GM12878 (cell line): ENCODE data around the gene ZNF764. TPM values are rescaled to one million over a fixed set of nuclear protein-coding genes. Genes with fewer than 3 reads are reported as not detected.

Source experiments
- BCLAF1 ChIP-seq: fragments of 450-650 bp; IDR thresholded peaks from 2 replicates; pipeline ENCODE4 v1.6.1; 2017; ENCODE audit warnings: antibody characterized with exemption, mild to moderate bottlenecking, moderate library complexity
- EGR1 ChIP-seq, 2 experiments: IDR thresholded peaks; 1 replicate in 1 of 2; 2 replicates in 1 of 2; pipeline ENCODE4 v1.6.1; 2011 to 2012; ENCODE audit warnings: low read depth in 2 of 2, low read length in 2 of 2, borderline replicate concordance in 1 of 2, mild to moderate bottlenecking in 1 of 2, moderate library complexity in 1 of 2
- EP300 ChIP-seq, 2 experiments: fragments of 150-350 bp in 1 of 2; IDR thresholded peaks; 2 replicates each; pipeline ENCODE4 v1.6.1; 2011 to 2012; ENCODE audit warnings: low read depth in 2 of 2, low read length in 2 of 2, borderline replicate concordance in 1 of 2, improper control_type of control experiment in 1 of 2, inconsistent platforms in 1 of 2; ENCODE audit not compliant: control insufficient read depth in 1 of 2
- IRF5 ChIP-seq: fragments of 450-650 bp; IDR thresholded peaks from 2 replicates; pipeline ENCODE4 v1.6.1; 2017; ENCODE audit warnings: borderline replicate concordance
- MLLT1 ChIP-seq: fragments of 450-650 bp; IDR thresholded peaks from 2 replicates; pipeline ENCODE4 v1.6.1; 2016; ENCODE audit warnings: mild to moderate bottlenecking
- NFXL1 ChIP-seq: fragments of 450-650 bp; IDR thresholded peaks from 2 replicates; pipeline ENCODE4 v1.6.1; 2017; ENCODE audit warnings: antibody characterized with exemption, mild to moderate bottlenecking, borderline replicate concordance
- NFYB ChIP-seq: IDR thresholded peaks from 2 replicates; pipeline ENCODE4 v1.6.1; 2011; ENCODE audit warnings: low read depth, mild to moderate bottlenecking, low read length, improper control_type of control experiment, moderate library complexity; ENCODE audit not compliant: insufficient read depth
- PKNOX1 ChIP-seq: fragments of 450-650 bp; IDR thresholded peaks from 2 replicates; pipeline ENCODE4 v1.6.1; 2016; ENCODE audit warnings: mild to moderate bottlenecking
- SUZ12 ChIP-seq: fragments of 200-600 bp; sonication (generic); IDR thresholded peaks from one replicate; pipeline ENCODE4 v1.6.1; 2018; ENCODE audit warnings: antibody characterized with exemption, mild to moderate bottlenecking; ENCODE audit not compliant: unreplicated experiment
- TAF1 ChIP-seq: IDR thresholded peaks from 2 replicates; pipeline ENCODE4 v1.6.1; 2011; ENCODE audit warnings: mild to moderate bottlenecking, low read depth, low read length, borderline replicate concordance
- ZNF217 ChIP-seq: fragments of 450-650 bp; IDR thresholded peaks from 2 replicates; pipeline ENCODE4 v1.6.1; 2017; ENCODE audit warnings: antibody characterized with exemption, mild to moderate bottlenecking
- ZNF592 ChIP-seq: fragments of 450-650 bp; IDR thresholded peaks from 2 replicates; pipeline ENCODE4 v1.6.1; 2017; ENCODE audit warnings: mild to moderate bottlenecking, moderate library complexity
- ZNF687 ChIP-seq: fragments of 450-650 bp; IDR thresholded peaks from 2 replicates; pipeline ENCODE4 v1.6.1; 2017; ENCODE audit warnings: mild to moderate bottlenecking, moderate library complexity
- polyA plus RNA-seq, 11 experiments: library from polyadenylated mRNA; depleted of rRNA in 4 of 11; unstranded in 6 of 11; stranded (reverse) in 5 of 11; fragments of >200 nt; fragmentation: Nextera tagmentation in 4 of 11; fragmentation: Illumina TruSeq in 1 of 11; extraction: Ambion mirVana in 4 of 11; extraction: Trizol in 1 of 11; gene quantifications; 1 replicate in 1 of 11; 2 replicates in 10 of 11; pipeline versions ENCODE4 v1.2.1 to v1.2.3, GENCODE V29; 2011 to 2016; ENCODE audit warnings: inconsistent platforms in 2 of 11, missing spikeins in 2 of 11, low read depth in 1 of 11
- total RNA-seq, 4 experiments: library from RNA; depleted of rRNA in 3 of 4; stranded (reverse); fragments of >200 nt in 3 of 4; fragmentation: Illumina TruSeq in 1 of 4; extraction: Trizol in 1 of 4; gene quantifications; 2 replicates each; pipeline versions ENCODE4 v1.2.1 to v1.2.3, GENCODE V29; 2013 to 2021

The ZNF764 gene
- total and polyA plus RNA-seq, 10 of the 15 experiments (the other 5 are each of a cell fraction or from before 2014, with no cell fraction given) = 0.61 to 11.9 (median 3.8) TPM

- TF ChIP-seq TAF1 = no peak
- TF ChIP-seq EP300 (IDR thresholded peaks at IDR 0.05; ENCODE audit: borderline replicate concordance in 1 of 2, control insufficient read depth in 1 of 2, low read depth in 2 of 2, low read length in 2 of 2) = 0 out of 4 replicates have a peak, but pooled peaks of 1 of the 2 experiments have one; percentile 7
- no peak for TF ChIP-seq ZNF217
- no peak for TF ChIP-seq EGR1 (IDR thresholded peaks at IDR 0.05; ENCODE audit: borderline replicate concordance in 1 of 2, low read depth in 2 of 2, low read length in 2 of 2)
- TF ChIP-seq MLLT1 = peak; percentile 48; the same call in 1 of the 2 replicates
- TF ChIP-seq IRF5 = no peak
- no peak for TF ChIP-seq BCLAF1
- TF ChIP-seq SUZ12 = no peak
- no peak for TF ChIP-seq NFYB
- no peak for TF ChIP-seq ZNF592
- TF ChIP-seq PKNOX1 = no peak
- peak; percentile 84 for TF ChIP-seq ZNF687
- TF ChIP-seq NFXL1 = no peak
Observed at GRCh38 chr16:30535777-30536190, 22.4 kb downstream of the ZNF764 start (continued).
